GM12892 (cell line): ENCODE measurements around the gene EHD2.

ENCODE experiments used
- POLR2A ChIP-seq: IDR thresholded peaks from 2 replicates; pipeline ENCODE4 v1.6.1; 2011; ENCODE audit warnings: low read depth, low read length, control low read depth
- POLR2AphosphoS5 ChIP-seq: IDR thresholded peaks from 2 replicates; pipeline ENCODE4 v1.6.1; 2011; ENCODE audit warnings: low read depth, low read length, control low read depth
- TAF1 ChIP-seq: IDR thresholded peaks from 2 replicates; pipeline ENCODE4 v1.6.1; 2011; ENCODE audit warnings: low read depth, mild to moderate bottlenecking, control low read depth, low read length, borderline replicate concordance

DNA sequence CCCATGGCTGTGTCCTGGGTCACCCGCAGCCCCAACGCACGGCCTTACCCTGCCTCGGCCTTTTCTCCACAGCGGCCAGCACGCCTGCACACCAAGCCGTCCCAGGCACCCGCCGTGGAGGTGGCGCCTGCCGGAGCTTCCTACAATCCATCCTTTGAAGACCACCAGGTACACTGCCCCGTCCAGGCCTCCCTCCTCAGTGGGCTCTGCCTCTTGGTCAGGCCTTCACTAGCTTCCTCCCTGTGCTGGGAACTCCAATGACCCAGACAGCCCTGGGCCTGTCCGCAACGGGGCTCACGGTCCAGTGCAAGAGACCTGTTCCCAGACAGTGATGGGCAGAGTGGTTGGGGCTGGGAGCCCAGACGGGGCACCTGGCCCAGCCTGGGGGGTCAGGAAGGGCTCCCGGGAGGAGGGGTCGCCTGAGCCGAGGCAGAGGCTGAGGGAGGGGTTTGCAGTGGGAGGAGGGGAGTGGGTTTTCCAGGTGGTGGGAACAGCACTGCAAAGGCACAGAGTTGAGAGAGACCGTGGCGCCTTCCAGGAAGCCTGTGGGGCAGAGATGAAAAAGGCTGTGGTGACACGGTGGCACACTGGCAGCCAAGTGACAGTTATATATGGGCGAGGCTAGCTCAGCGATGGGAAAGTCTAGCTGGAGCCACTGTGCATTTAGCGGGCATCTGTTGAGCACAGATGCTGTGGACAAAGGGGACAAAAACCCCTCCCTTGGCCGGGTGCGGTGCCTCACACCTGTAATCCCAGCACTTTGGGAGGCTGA, 39.4 kb downstream of the EHD2 start:
- no peak for TF ChIP-seq POLR2A
- TF ChIP-seq POLR2AphosphoS5 = no peak
- TF ChIP-seq TAF1 = no peak
